ENCODE data around the gene MAPK8IP2. TPM values are rescaled to one million over a fixed set of nuclear protein-coding genes. Genes with fewer than 3 reads are reported as not detected.
"Not testable (repeated sequence)": the region's sequence is repeated elsewhere in the genome, so short reads cannot be mapped to it uniquely, and the experiment has no call there.

Gene MAPK8IP2
- total and polyA plus RNA-seq, 2 donors, result 0.33 to 0.96 TPM

DNA sequence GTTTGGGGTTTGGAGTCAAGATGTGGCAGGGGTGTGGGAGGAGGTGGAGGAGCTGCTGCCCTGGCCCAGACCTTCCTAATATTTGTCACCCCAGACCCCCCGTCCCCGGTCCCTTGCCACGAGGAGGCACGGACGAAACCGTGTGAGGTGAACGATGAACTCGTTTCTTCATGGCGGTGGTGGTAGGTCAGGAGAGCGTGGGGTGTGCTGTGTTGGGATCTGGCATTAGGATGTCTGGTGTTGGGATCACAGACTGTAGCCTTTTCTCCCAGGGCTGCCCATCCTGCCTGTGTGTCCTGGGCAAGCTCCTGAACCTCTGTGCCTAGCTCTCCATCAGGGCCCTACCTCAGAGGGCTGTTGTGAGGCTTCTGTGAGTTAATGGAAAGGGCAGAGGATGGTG is 8.4 kb downstream of the MAPK8IP2 start:
- Histone ChIP-seq H3K9me3 (ENCODE audit: control insufficient read depth in 2 of 2, insufficient read depth in 1 of 2, low read length in 1 of 2) (no peaks in the 10 kb centered on the region), H3K36me3 (ENCODE audit: control insufficient read depth in 2 of 2, insufficient read depth in 2 of 2, low read length in 1 of 2) (no peaks in the 10 kb centered on the region), H3K4me3 (ENCODE audit: low read length in 2 of 2) (no peak overlapping the region), H3K27ac (ENCODE audit: low read depth in 1 of 2, low read length in 1 of 2) (no peak overlapping the region), H3K4me1 (ENCODE audit: control insufficient read depth in 2 of 2, insufficient read depth in 2 of 2, low read length in 2 of 2) (no peaks in the 10 kb centered on the region), H3K27me3 (ENCODE audit: control insufficient read depth in 2 of 2, insufficient read depth in 1 of 2, low read length in 1 of 2) (peaks cover 21 to 88% of the 10 kb centered on the region in 2 donors)
- WGBS, result 96% methylated on average over 10 of the region's 10 CpGs
- DNase-seq (ENCODE audit: low read depth in 6 of 9, low spot score in 9 of 9), result no peak

DNA sequence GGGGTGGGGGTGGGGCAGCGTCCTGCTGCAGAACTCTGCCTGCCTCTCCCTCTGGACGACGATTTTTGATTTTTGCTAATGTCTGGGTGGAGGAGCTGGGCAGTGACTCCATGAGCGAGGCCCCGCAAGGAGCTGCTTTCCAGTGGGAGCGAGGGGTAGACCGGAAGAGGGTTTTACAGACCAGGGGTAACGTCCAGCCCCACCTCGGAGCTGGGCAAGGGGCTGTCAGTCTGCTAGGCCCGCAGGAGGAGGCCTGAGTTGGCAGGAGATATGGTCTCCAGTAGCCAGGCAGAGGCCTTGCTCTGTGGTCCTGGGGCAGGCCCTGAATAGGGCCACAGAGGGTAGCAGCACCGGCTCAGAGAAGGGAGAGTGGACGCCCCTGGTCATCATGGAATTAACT is 9.0 kb downstream of the MAPK8IP2 start:
- H3K9me3 ChIP-seq (ENCODE audit: control insufficient read depth in 2 of 2, insufficient read depth in 1 of 2, low read length in 1 of 2), result no peaks in the 10 kb centered on the region
- no peaks in the 10 kb centered on the region for H3K4me1 ChIP-seq (ENCODE audit: control insufficient read depth in 2 of 2, insufficient read depth in 2 of 2, low read length in 2 of 2)
- 93% methylated on average over 12 of the region's 12 CpGs for WGBS
- no peak overlapping the region for H3K4me3 ChIP-seq (ENCODE audit: low read length in 2 of 2)
- no peaks in the 10 kb centered on the region for H3K36me3 ChIP-seq (ENCODE audit: control insufficient read depth in 2 of 2, insufficient read depth in 2 of 2, low read length in 1 of 2)
- H3K27me3 ChIP-seq (ENCODE audit: control insufficient read depth in 2 of 2, insufficient read depth in 1 of 2, low read length in 1 of 2), result peaks cover 15 to 86% of the 10 kb centered on the region in 2 donors
- no peak overlapping the region for H3K27ac ChIP-seq (ENCODE audit: low read depth in 1 of 2, low read length in 1 of 2)
- DNase-seq (ENCODE audit: low read depth in 6 of 9, low spot score in 9 of 9), result no peak

DNA sequence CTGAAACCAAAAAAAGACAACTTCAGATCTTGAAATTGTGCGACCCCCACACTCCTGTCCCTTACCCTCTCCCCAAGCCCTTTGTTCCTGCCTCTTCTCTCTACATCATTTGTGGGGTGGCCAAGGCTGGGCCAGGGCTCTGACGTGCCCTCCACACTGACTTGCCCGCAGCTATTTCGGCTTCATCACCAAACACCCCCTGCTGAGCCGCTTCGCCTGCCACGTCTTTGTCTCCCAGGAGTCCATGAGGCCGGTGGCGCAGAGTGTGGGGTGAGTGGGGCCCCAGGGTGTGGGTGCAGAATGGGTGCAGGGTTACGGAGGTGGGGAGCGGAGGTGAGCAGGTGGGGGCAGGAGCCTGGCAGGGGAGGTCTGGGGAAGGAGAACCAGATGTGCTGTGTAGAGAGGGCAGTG is 9.5 kb downstream of the MAPK8IP2 start:
- 94% methylated on average over 11 of the region's 11 CpGs for WGBS
- Histone ChIP-seq H3K4me1 (ENCODE audit: control insufficient read depth in 2 of 2, insufficient read depth in 2 of 2, low read length in 2 of 2) (no peaks in the 10 kb centered on the region), H3K27ac (ENCODE audit: low read depth in 1 of 2, low read length in 1 of 2) (no peak overlapping the region), H3K4me3 (ENCODE audit: low read length in 2 of 2) (no peak overlapping the region), H3K27me3 (ENCODE audit: control insufficient read depth in 2 of 2, insufficient read depth in 1 of 2, low read length in 1 of 2) (peaks cover 10 to 82% of the 10 kb centered on the region in 2 donors), H3K36me3 (ENCODE audit: control insufficient read depth in 2 of 2, insufficient read depth in 2 of 2, low read length in 1 of 2) (no peaks in the 10 kb centered on the region), H3K9me3 (ENCODE audit: control insufficient read depth in 2 of 2, insufficient read depth in 1 of 2, low read length in 1 of 2) (no peaks in the 10 kb centered on the region)
- DNase-seq (ENCODE audit: low read depth in 6 of 9, low spot score in 9 of 9), result no peak

DNA sequence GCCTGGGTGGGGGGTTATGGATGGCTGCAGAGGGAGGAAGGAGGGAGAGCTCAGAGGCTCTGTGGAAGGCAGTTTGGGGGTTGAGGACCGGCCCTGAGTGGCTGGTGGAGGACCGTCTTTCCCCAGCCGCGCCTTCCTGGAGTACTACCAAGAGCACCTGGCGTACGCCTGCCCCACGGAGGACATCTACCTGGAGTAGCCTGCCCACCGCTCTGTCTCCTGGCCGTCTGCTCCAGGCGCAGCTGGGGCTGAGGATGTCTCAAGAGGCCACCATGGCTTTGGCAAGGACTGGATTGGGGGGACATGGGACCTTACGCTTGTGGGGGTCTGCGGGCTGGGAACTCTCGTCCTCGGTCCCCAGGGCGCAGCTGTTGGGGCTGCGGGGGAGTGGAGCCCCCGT is 10.0 kb downstream of the MAPK8IP2 start:
- H3K9me3 ChIP-seq (ENCODE audit: control insufficient read depth in 2 of 2, insufficient read depth in 1 of 2, low read length in 1 of 2), result no peaks in the 10 kb centered on the region
- no peak overlapping the region for H3K4me3 ChIP-seq (ENCODE audit: low read length in 2 of 2)
- no peaks in the 10 kb centered on the region for H3K36me3 ChIP-seq (ENCODE audit: control insufficient read depth in 2 of 2, insufficient read depth in 2 of 2, low read length in 1 of 2)
- no peaks in the 10 kb centered on the region for H3K4me1 ChIP-seq (ENCODE audit: control insufficient read depth in 2 of 2, insufficient read depth in 2 of 2, low read length in 2 of 2)
- H3K27ac ChIP-seq (ENCODE audit: low read depth in 1 of 2, low read length in 1 of 2), result no peak overlapping the region
- H3K27me3 ChIP-seq (ENCODE audit: control insufficient read depth in 2 of 2, insufficient read depth in 1 of 2, low read length in 1 of 2), result peaks cover 6 to 78% of the 10 kb centered on the region in 2 donors
- WGBS, result 93% methylated on average over 17 of the region's 17 CpGs
- no peak for DNase-seq (ENCODE audit: low read depth in 6 of 9, low spot score in 9 of 9)

DNA sequence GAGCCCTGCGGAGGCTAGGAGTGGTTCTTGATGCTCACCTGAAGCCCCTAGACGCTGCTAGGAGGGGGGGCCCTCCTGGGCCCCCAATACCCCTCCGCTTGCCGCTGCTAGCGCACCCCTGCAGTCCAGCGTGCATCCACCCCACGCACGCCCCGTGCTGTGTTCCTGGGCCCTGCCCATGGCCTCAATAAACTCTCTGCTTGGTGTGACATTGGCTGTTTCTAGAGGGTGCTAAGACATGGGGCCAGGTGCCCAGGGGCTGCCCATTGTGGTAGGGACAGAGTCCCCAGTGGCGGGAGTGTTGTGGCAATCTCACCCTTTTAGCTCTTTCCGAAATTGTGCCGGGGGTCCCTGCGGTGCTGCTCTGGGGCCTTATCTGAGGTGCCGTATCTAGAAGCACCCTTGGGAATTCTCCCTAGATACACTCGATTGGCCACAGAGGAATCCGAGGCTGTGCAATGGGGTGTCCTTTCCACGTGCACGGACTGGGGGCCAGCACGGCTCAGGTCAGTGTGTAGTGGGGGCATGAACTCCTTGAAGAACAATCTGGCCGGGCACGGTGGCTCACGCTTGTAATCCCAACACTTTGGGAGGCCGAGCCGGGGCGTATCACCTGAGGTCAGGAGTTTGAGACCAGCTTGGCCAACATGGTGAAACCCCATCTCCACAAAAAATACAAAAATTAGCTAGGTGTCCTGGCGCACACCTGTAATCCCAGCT is 10.9 kb downstream of the MAPK8IP2 start:
- no peak for DNase-seq (ENCODE audit: low read depth in 6 of 9, low spot score in 9 of 9)
- H3K4me1 ChIP-seq (ENCODE audit: control insufficient read depth in 2 of 2, insufficient read depth in 2 of 2, low read length in 2 of 2), result no peaks in the 10 kb centered on the region
- WGBS, result 95% methylated on average over 26 of the region's 26 CpGs
- H3K9me3 ChIP-seq (ENCODE audit: control insufficient read depth in 2 of 2, insufficient read depth in 1 of 2, low read length in 1 of 2), result no peaks in the 10 kb centered on the region
- H3K36me3 ChIP-seq (ENCODE audit: control insufficient read depth in 2 of 2, insufficient read depth in 2 of 2, low read length in 1 of 2), result no peaks in the 10 kb centered on the region
- peaks cover 4 to 70% of the 10 kb centered on the region in 2 donors for H3K27me3 ChIP-seq (ENCODE audit: control insufficient read depth in 2 of 2, insufficient read depth in 1 of 2, low read length in 1 of 2)
- H3K27ac ChIP-seq (ENCODE audit: low read depth in 1 of 2, low read length in 1 of 2), result no peak overlapping the region
- no peak overlapping the region for H3K4me3 ChIP-seq (ENCODE audit: low read length in 2 of 2)

- 75% methylated on average over 6 of the region's 6 CpGs for WGBS
- no peak overlapping the region for H3K4me3 ChIP-seq (ENCODE audit: low read length in 2 of 2)
- H3K4me1 ChIP-seq (ENCODE audit: control insufficient read depth in 2 of 2, insufficient read depth in 2 of 2, low read length in 2 of 2), result no peaks in the 10 kb centered on the region
- H3K9me3 ChIP-seq (ENCODE audit: control insufficient read depth in 2 of 2, insufficient read depth in 1 of 2, low read length in 1 of 2), result no peaks in the 10 kb centered on the region
- DNase-seq (ENCODE audit: low read depth in 6 of 9, low spot score in 9 of 9), result no peak
- peaks cover under 1 to 64% of the 10 kb centered on the region in 2 donors for H3K27me3 ChIP-seq (ENCODE audit: control insufficient read depth in 2 of 2, insufficient read depth in 1 of 2, low read length in 1 of 2)
- no peak overlapping the region for H3K27ac ChIP-seq (ENCODE audit: low read depth in 1 of 2, low read length in 1 of 2)
- no peaks in the 10 kb centered on the region for H3K36me3 ChIP-seq (ENCODE audit: control insufficient read depth in 2 of 2, insufficient read depth in 2 of 2, low read length in 1 of 2)
These were observed 11.6 kb downstream of the MAPK8IP2 start for GRCh38 chr22:50612168-50612527.

GRCh38 chr22:50612528-50613221 is 12.1 kb downstream of the MAPK8IP2 start:
- Histone ChIP-seq H3K4me1 (ENCODE audit: control insufficient read depth in 2 of 2, insufficient read depth in 2 of 2, low read length in 2 of 2) (no peaks in the 10 kb centered on the region), H3K27ac (ENCODE audit: low read depth in 1 of 2, low read length in 1 of 2) (no peak overlapping the region), H3K27me3 (ENCODE audit: control insufficient read depth in 2 of 2, insufficient read depth in 1 of 2, low read length in 1 of 2) (peaks cover 0 to 59% of the 10 kb centered on the region in 2 donors)

DNA sequence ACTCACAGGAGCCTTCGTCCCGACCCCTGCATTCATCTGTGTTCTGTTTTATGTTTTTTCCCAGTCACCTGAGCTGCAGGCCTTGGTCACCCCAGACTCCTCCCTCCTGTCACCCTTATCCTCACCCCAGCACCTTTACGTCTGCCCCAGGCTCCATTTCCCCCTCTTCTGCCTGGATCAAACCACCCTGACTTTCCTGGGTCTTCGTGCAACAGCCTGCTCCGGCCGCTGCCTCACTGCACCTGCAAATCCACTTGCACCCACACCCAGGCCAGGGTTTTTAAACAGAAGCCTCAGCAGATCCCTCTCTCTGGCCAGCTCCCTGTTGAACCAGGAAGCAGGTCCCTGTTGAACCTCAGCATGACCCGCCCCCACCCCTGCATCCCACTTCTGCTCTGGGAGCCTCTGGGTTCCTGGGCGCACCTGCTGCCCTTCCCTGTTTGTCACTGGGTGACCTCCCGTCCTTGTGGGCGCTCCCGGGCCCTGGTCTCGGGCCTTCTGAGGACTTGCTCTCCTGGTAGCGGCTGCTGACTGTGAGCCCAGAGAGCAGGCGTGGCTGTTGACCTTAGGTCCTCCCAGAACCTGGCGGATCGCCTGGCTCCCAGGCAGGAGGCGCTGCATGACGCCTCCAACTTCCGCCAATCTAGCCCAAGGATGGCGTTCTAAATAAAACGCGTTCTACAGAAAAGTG is 12.8 kb downstream of the MAPK8IP2 start:
- H3K4me1 ChIP-seq (ENCODE audit: control insufficient read depth in 2 of 2, insufficient read depth in 2 of 2, low read length in 2 of 2), result no peaks in the 10 kb centered on the region
- DNase-seq (ENCODE audit: low read depth in 6 of 9, low spot score in 9 of 9), result no peak
- WGBS, result 91% methylated on average over 22 of the region's 22 CpGs
- H3K36me3 ChIP-seq (ENCODE audit: control insufficient read depth in 2 of 2, insufficient read depth in 2 of 2, low read length in 1 of 2), result no peaks in the 10 kb centered on the region
- H3K27ac ChIP-seq (ENCODE audit: low read depth in 1 of 2, low read length in 1 of 2), result no peak overlapping the region
- H3K9me3 ChIP-seq (ENCODE audit: control insufficient read depth in 2 of 2, insufficient read depth in 1 of 2, low read length in 1 of 2), result no peaks in the 10 kb centered on the region
- H3K4me3 ChIP-seq (ENCODE audit: low read length in 2 of 2), result no peak overlapping the region
- H3K27me3 ChIP-seq (ENCODE audit: control insufficient read depth in 2 of 2, insufficient read depth in 1 of 2, low read length in 1 of 2), result peaks cover 0 to 54% of the 10 kb centered on the region in 2 donors

More at GRCh38 chr22:50612528-50613221, 12.1 kb downstream of the MAPK8IP2 start:
- WGBS, result 45% methylated on average over 31 of the region's 31 CpGs
- Histone ChIP-seq H3K9me3 (ENCODE audit: control insufficient read depth in 2 of 2, insufficient read depth in 1 of 2, low read length in 1 of 2) (no peaks in the 10 kb centered on the region), H3K4me3 (ENCODE audit: low read length in 2 of 2) (no peak overlapping the region), H3K36me3 (ENCODE audit: control insufficient read depth in 2 of 2, insufficient read depth in 2 of 2, low read length in 1 of 2) (no peaks in the 10 kb centered on the region)
- DNase-seq (ENCODE audit: low read depth in 6 of 9, low spot score in 9 of 9), result no peak

GRCh38 chr22:50614296-50614695 is 13.7 kb downstream of the MAPK8IP2 start:
- H3K27me3 ChIP-seq (ENCODE audit: control insufficient read depth in 2 of 2, insufficient read depth in 1 of 2, low read length in 1 of 2), result peaks cover 0 to 48% of the 10 kb centered on the region in 2 donors
- not testable (repeated sequence) for H3K4me1 ChIP-seq (ENCODE audit: control insufficient read depth in 2 of 2, insufficient read depth in 2 of 2, low read length in 2 of 2); H3K36me3 ChIP-seq (ENCODE audit: control insufficient read depth in 2 of 2, insufficient read depth in 2 of 2, low read length in 1 of 2); H3K4me3 ChIP-seq (ENCODE audit: low read length in 2 of 2); DNase-seq (ENCODE audit: low read depth in 6 of 9, low spot score in 9 of 9); H3K27ac ChIP-seq (ENCODE audit: low read depth in 1 of 2, low read length in 1 of 2); H3K9me3 ChIP-seq (ENCODE audit: control insufficient read depth in 2 of 2, insufficient read depth in 1 of 2, low read length in 1 of 2)
- 99% methylated on average over 3 of the region's 3 CpGs for WGBS
